Activated T-cell treated with anti-CD3 and anti-CD28 coated beads, Interleukin-2, amount 50 U/mL, for 1 hour (primary cell): ENCODE data around the gene TUBA3E.
"Not testable (repeated sequence)": the region's sequence is repeated elsewhere in the genome, so short reads cannot be mapped to it uniquely, and the experiment has no call there.

Source experiments
- DNase-seq: peaks from one replicate; pipeline ENCODE4 v3.0.0-alpha.2; 2020

Gene TUBA3E

DNA sequence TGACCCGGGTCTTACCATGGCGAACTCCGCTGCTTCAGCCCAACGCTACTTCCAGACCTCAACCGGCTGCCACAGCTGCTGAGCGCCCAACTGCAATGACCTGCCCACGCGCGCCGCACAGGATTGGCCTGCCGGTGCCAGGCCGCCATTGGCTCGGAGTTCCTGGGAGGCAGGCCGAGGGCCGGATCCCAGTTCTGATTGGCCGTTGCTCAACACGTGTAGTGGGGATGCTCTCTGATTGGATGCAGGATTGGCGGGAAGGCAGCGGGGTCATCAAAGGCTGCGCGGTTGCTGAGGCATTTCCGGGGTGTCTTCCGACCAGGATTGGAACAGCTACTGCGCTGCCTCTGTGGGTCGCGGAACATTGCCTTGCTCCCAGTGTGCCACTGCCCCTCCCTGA is at the start of gene TUBA3E:
Gene TUBA3E, minus strand, starts transcription at position 97 of the 400 bp plus-strand sequence. Its CDS starts 79 bp downstream, at position 18.
- DNase-seq: no peak

DNA sequence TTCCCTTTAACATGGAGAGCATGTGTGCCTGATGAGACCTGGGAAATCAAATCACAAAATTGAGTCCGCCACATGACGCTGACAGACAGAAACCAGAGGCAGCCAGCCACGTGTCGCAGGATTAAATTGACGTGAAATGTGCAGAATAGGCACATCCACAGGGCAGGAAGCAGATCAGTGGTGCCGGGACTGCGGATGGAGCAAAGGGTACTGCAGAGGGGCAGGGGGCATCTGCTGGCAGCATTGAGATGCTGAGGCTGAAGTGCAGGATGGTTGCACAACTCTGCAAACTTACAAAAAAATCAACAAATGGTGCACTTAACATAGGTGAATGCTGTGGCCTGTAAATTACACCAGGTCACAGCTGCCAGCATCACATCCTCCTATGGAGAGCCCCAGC is 48.2 kb upstream of the TUBA3E start:
- DNase-seq: no peak

DNA sequence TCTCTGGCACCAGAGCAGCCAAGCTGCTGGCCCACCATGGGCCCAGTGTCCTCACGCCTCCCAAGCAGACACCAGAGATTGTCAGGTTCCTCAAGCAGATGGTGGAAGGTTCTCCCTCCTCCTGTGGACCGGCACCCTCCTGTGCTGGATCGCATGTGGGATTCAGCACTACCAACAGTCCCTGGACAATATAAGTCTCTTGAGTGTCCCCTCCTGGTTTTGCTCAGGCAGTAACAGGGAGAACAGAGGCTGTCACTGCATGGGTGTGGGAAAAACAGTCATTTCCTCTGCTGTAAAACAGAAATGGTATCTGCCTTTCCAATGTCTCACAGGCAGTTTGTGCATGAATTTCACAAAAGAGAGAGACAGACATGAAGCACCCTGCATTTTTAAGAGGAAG is 47.7 kb upstream of the TUBA3E start:
- no peak for DNase-seq

DNA sequence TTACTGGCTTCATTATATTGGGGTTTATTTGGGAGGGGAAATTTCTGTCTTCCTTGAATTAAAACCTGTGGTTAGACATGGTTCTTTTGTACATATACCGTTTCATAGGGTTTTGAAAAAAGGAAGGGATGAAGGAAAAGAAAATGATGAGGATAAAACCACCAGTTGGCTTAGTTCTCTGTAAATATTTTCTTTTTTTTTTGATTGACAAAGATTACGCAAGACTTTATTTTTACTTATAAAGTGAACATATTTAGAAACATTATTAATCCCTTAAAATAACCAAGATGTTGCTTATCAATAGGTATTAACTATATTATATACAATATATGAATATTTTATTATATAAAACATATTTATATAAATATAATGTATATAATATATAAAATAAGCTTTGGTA is 45.1 kb upstream of the TUBA3E start:
- no peak for DNase-seq

DNA sequence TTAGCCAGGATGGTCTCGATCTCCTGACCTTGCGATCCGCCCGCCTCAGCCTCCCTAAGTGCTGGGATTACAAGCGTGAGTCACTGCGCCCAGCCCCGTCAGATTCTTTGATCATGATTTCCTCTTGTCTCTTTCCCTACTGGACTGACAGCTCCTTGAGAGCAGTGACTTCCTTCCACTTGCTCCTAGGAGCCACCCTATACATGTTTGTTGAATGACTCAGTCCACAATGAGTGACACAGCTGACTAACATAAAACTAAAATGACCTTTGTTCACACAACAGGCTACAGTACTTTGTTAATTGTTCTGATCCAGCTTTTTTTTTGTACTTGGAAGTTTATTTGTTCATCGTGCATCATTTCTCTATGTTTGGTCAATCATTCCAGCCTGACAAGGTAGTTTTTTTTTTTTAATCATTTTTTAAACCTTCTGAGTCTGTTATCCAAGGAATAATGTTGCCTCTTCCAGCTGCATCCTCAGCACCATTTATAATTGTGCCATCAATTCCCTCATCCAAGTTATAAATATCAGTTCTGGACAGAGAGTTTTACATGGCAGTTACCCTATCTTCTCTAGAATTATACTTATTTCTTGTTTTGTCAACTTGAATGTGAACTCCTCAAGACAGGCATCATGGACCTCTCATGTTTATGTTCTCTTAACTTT is 42.9 kb upstream of the TUBA3E start:
- no peak for DNase-seq

DNA sequence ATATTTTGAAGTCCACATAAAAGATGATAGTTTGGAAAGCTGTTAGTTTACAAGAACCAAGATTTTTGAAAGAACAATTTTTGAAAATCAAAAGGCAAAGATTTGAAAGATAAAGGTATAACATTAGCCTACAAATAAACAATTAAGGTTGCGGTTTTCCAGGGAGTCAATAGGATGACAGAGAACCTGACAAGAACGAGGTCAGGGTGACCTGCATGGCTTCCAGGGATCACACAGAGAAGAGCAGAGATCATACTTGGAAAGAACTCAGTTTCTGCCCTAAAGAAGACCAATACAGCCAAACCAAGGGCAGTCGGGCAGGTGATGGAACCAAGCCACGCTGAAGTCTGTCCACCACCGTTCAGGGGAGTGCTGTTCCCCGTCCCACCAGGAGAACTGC is 41.3 kb upstream of the TUBA3E start:
- not testable (repeated sequence) for DNase-seq

DNA sequence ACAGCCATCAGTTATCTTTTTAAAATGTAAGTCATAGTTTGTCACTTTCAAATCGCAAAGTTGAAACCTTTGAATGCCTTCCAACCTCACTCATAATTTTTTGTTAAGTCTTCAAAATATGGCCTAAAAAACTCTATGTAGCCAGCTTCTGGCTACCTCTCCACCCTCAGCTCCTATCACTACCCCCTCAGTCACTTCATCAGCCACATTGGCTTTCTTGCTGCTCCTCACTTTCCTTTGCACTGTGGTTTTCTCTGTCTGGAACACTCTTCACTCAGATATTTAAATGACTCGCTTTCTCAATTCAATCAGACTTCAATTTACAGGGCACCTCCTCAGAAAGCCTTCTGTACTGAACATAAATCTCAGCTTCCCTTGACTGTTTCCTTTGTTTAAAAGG is 34.8 kb upstream of the TUBA3E start:
- not testable (repeated sequence) for DNase-seq

DNA sequence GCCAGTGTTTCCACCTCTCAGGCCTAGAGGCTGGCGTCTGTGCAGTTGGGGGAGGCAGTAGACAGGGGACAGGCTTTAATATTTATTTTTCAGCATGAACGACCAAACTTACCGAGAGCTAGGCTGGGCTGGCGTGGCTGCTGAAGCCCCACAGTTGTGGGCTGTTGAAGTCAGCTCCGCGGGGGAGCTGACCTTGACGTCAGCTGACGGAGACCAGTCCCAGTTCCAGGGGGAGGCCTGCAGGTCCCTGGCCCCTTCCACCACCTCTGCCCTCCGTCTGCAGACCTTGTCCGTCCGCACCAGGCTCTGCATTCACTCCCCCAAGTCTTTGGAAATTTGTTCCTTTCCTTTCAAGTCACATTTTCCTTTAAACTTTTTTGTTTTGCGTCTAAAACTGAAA is 33.4 kb upstream of the TUBA3E start:
- no peak for DNase-seq

DNA sequence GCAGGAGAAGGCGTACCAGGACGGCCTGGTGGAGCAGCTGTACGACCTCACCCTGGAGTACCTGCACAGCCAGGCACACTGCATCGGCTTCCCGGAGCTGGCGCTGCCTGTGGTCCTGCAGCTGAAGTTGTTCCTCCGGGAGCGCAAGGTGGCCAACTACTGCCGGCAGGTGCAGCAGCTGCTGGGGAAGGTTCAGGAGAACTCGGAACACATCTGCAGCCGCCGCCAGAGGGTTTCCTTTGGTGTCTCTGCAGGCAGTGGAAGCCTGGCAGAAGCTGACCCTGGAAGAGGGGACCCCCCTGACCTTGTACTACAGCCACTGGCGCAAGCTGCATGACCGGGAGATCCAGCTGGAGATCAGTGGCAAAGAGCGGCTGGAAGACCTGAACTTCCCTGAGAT is 32.7 kb upstream of the TUBA3E start:
- DNase-seq: not testable (repeated sequence)

DNA sequence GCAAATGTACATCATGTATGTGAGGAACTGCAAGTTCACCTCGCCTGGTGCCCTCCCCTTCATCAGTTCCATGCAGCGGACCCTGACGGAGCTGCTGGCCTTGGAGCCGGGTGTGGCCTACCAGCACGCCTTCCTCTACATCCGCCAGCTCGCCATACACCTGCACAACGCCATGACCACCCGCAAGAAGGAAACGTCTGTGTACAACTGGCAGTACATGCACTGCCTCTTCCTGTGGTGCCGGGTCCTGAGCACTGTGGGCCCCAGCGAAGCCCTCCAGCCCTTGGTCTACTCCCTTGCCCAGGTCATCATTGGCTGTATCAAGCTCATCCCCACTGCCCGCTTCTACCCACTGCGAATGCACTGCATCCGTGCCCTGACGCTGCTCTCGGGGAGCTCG is 32.1 kb upstream of the TUBA3E start:
- DNase-seq: not testable (repeated sequence)

DNA sequence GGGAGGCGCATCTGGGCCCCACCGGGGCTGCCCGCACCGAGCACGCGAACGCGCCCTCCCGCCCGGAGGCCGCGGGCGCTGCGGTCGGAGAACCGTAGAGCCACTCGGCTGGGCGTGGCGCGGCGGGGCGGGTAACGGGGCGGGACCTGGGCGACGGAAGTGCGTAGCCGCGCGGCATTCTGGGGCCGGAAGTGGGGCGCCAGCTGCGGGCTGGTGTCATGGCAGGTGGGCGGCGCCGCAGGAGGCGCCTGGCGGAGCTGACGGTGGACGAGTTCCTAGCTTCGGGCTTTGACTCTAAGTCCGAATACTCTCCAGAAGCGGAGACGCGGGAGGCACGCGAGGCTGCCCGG is 30.9 kb upstream of the TUBA3E start:
- DNase-seq: peak; percentile 34

DNA sequence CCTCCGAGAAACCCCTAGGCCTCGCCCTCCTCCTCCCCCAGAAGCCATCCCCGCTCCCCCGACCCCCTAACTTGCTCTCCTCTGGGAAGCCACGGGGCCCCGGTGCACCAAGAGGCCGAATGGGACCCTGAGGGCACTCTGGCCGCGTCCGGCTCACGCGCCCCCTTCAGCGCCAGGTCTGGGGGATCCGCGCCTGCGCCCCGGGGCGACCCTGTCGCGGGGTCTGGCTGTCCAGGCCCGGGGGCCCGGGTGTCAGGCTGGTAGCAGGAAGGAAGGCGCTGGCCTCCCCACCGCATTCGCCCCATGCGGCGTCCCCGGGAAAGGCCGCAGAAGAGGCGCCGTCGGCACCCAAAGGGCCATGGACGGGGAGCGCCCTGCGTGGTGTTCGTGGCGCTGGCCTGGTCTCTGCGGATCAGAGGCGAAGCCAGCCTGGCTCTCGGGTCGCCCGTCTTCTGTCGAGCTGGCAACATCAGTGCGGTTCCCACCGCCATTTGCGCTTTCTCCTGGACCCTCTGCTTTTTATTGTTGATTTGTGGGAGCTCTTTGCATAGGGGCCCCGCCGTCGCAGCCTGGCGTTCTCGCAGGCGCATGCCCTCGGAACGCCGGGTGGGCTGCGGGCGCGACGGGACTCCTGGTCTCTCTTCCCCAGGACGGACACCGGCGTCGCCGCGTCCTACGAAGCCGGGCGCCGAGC is 30.4 kb upstream of the TUBA3E start:
- not testable (repeated sequence) for DNase-seq

DNA sequence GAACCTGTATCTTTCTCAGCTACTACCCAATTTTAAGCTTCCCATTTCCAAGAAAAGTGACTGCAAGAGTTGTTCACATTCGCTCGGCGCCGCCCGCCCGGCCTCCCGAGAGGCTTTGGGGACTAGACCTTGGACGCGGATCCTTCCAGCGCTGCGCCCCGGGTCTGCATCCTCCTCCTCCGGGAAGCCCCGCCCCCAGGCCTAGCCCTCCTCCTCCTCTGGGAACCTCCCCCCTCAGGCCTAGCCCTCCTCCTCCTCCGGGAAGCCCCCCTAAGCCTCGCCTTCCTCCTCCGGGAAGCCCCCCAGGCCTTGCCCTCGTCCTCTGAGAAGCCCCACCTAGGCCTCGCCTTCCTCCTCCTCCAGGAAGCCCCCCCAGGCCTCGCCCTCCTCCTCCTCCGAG is 29.8 kb upstream of the TUBA3E start:
- not testable (repeated sequence) for DNase-seq

DNA sequence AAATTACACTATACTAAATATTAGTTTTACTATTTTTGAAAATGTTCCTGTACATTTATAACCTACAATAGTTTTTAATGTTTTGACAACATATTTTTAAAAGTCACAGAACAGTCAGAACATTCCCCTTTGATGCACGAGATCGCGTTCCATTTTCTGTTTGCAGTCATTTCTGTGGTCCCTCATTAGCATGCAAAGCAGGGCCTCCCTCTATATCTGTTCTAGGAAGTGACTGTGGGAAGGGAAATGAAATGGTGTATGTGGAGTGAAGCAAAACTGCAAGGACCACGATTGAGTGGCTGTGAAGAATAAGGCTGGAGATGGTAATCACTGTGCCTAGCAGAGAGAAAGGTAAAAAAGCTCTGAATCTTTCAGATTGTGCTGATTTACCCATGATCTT is 24.3 kb upstream of the TUBA3E start:
- not testable (repeated sequence) for DNase-seq

DNA sequence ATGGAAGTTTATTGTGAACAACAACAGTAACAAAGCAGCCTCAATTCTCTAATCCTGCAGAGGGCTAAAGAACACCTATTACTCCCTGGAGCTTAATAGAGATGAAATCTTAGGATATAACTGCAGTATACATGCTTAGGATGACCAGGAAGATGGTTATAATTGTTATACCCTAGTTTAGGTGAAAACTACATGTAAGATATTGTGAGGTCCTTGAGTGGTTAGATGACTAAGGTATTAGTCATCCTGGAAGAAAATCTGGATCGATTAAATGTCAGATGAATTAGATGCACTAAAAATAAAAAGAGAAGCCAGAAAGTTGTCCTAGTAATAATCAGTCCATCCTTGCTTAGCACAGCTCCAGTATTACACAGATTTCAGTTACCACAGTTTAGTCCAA is 22.3 kb upstream of the TUBA3E start:
- DNase-seq: not testable (repeated sequence)

DNA sequence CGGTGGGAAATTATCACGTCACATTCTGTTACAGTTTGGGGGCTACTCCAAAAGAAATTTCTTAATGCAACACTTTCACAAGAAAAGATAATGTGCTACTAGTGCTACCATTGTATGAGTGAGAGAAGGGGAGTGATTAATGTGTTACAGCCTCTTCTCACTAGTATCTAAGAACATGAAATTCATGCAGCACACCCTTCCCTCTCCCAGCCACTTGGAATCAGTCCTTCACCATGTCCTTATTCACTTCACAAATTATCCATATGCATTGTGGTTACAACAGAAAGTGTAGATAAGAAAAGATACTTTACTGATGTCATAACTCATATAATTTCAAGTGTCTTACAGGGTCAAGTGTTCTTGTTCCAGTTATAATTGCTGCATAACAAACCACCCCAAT is 20.9 kb upstream of the TUBA3E start:
- not testable (repeated sequence) for DNase-seq

DNA sequence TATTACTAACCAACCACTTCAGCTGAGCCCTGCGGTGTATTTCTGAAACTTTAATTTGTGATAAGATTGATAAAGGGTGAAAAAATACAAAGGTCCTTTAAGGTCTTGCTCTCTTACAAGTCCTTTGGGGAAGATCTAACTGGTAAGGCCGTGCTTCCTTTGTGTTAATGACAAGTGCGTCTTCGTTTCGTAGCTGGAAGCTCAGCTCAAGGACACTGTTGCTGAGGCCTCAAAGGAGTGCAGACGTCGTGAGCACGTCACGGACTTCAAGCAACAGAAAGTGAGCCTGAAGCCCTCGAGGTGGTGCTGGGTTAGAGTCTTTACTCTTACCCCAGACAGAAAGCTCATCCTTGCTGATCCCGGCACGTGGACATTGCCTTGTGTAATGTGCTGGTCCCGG is 8.8 kb upstream of the TUBA3E start:
- not testable (repeated sequence) for DNase-seq

DNA sequence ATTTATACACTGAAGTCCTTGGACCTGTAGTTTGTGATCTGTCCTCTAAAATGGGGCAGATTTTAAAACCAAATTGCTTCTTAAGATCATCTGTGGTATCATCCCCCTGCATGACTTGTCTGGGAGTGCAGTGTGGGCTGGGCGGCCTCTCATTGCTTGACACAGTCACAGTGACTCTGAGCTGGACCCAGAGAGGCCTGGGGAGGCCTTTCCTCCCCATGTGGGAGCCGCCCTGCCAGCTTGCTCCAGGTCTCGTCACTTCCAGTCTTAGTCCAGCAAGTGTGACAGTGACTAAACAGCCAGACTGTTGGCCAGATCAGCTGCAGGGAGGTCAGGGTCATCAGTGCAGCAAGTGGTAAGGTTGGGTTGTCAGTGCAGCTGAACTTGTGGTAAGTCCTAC is 4.9 kb upstream of the TUBA3E start:
- not testable (repeated sequence) for DNase-seq

DNA sequence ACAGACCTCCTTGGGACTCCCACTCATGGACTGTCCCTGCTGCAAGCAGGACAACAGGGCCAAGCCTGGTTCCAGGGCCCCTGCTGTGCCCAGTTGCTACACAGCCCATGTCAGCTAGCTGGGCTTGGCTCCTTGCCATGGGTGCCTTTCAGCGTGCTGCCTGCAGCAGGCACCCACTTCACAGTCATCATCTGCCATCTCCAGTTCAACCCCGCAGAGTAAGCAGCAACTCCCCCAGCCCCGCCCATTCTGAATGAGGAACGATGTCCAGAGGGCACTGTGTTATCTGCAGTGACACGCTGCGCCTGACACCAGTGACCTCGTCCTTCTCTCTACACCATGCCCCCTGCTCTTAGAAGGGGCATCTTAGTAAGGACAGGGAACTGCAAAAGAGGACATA is 4.3 kb upstream of the TUBA3E start:
- DNase-seq: not testable (repeated sequence)

DNA sequence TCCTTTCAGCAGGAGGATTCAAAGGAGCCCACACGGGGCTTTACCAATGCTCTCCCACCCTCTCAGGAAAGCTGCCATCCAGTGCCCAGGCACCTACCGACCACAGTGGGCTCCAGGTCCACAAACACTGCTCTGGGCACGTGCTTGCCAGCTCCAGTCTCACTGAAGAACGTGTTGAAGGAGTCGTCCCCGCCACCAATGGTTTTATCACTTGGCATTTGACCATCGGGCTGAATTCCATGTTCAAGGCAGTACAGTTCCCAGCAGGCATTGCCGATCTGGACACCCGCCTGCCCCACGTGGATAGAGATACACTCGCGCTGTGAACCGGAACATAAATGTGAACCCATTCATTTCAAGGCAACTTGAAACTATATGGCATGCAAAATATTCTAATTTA is 2.2 kb downstream of the TUBA3E start:
- DNase-seq: not testable (repeated sequence)

DNA sequence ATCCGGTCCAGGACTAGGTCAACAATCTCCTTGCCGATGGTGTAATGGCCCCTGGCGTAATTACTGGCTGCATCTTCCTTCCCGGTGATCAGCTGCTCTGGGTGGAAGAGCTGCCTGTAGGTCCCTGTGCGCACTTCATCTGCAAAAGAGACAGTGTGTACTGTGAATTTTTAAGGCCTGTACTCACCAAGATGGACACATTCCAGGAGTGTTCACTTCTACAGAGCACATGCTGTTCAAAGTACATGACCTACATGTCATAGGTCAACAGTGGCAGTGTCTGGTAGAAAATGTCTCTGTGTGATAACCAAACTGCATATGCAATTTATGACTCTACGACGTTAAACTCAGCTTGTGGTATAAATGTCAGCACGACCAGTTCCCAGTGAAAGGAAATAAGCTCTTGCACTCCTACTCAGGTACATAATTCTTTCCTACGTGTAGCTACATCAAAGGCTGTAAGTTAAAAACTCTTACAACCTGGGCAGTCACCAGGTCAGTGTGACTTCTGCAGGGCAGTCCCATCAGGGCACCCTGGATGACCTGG is 3.1 kb downstream of the TUBA3E start:
- not testable (repeated sequence) for DNase-seq

DNA sequence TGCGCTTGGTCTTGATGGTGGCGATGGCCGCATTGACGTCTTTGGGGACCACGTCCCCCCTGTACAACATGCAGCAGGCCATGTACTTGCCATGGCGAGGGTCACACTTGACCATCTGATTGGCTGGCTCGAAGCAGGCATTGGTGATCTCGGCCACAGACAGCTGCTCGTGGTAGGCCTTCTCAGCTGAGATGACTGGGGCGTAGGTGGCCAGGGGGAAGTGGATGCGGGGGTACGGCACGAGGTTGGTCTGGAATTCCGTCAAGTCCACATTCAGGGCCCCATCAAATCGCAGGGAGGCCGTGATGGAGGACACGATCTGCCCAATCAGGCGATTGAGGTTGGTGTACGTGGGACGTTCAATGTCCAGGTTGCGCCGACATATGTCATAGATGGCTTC is 4.4 kb downstream of the TUBA3E start:
- not testable (repeated sequence) for DNase-seq

DNA sequence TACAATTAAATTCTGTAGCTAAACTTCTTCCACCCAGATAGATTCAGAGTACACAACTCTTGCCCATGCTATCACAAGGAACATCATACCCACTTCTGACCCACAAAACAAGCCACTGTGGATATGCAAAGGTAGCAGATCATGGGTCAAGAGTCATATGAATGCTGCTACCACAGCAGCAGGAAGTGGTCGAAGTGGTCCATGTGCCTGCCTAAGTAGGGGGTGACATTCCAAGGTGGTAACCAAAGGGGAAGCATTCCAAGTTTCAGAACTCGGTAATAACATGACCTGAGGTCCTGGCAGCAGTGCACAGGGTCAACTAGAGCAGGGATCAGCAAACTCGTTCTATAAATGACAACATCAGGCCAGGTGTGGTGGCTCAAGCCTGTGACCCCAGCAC is 5.8 kb downstream of the TUBA3E start:
- not testable (repeated sequence) for DNase-seq

DNA sequence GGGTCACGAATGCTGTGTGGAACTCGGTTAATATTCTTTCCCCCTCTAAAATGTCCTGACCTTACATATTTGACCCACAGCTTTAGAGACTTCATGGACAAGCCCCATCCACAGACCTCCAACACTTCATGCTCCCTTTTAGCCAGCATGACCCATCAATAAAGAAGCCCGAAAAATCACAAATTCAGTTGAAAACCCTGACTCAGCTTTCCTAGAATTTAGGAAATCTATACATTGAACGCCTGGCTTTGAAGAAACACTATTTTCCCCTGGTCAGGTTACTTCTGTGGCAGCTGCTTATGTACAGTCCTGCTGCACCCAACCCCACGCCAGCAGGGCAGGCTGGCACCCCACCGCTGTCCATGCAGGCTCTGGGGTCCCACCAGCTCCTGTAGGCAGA is 6.9 kb downstream of the TUBA3E start:
- DNase-seq: not testable (repeated sequence)
